ENCODE measurements around the gene ALCAM. TPM values are rescaled to one million over a fixed set of nuclear protein-coding genes. Genes with fewer than 3 reads are reported as not detected.

Gene ALCAM
- total RNA-seq, 4 donors from 2014 or later = 23.9 to 45.2 (median 40.5) TPM

- H3K27me3 ChIP-seq = no peaks in the 10 kb centered on the region
- peaks cover 0 to 49% (median 0%) of the 10 kb centered on the region in 3 donors for H3K36me3 ChIP-seq
- DNase-seq (ENCODE audit: low spot score in 2 of 2) = no peak
- no peaks in the 10 kb centered on the region for H3K9me3 ChIP-seq
- H3K4me1 ChIP-seq = no peaks in the 10 kb centered on the region
- no peak for TF ChIP-seq EP300 (IDR thresholded peaks at IDR 0.05)
- no peak for TF ChIP-seq POLR2A (IDR thresholded peaks at IDR 0.05)
- TF ChIP-seq CTCF (IDR thresholded peaks at IDR 0.05) = no peak
- 77 to 79% methylated on average over 1 of the region's 1 CpG for WGBS, 2 donors
- H3K4me3 ChIP-seq = no peak overlapping the region
- no peak overlapping the region for H3K27ac ChIP-seq
Observed at GRCh38 chr3:105542282-105543019, 175.7 kb downstream of the ALCAM start.

GRCh38 chr3:105545051-105545450 lies 178.3 kb downstream of the ALCAM start:
- Histone ChIP-seq H3K27ac (no peak overlapping the region), H3K4me3 (no peak overlapping the region), H3K9me3 (no peaks in the 10 kb centered on the region), H3K36me3 (peaks cover 0 to 69% (median 0%) of the 10 kb centered on the region in 3 donors), H3K4me1 (no peaks in the 10 kb centered on the region), H3K27me3 (no peaks in the 10 kb centered on the region)
- WGBS, 2 donors = 92 to 97% methylated on average over 1 of the region's 1 CpG
- no peak for DNase-seq (ENCODE audit: low spot score in 2 of 2)
- TF ChIP-seq CTCF (IDR thresholded peaks at IDR 0.05) = no peak
- no peak for TF ChIP-seq POLR2A (IDR thresholded peaks at IDR 0.05)
- TF ChIP-seq EP300 (IDR thresholded peaks at IDR 0.05) = no peak

- Histone ChIP-seq H3K9me3 (no peaks in the 10 kb centered on the region), H3K4me1 (no peaks in the 10 kb centered on the region), H3K27me3 (no peaks in the 10 kb centered on the region), H3K4me3 (no peak overlapping the region), H3K27ac (no peak overlapping the region), H3K36me3 (peaks cover 0 to 61% (median 0%) of the 10 kb centered on the region in 3 donors)
- WGBS, 2 donors = 80 to 86% methylated on average over 3 of the region's 3 CpGs
- DNase-seq (ENCODE audit: low spot score in 2 of 2) = no peak
- TF ChIP-seq POLR2A (IDR thresholded peaks at IDR 0.05) = no peak
- TF ChIP-seq CTCF (IDR thresholded peaks at IDR 0.05) = no peak
- TF ChIP-seq EP300 (IDR thresholded peaks at IDR 0.05) = no peak
Observed at GRCh38 chr3:105553851-105554250, 187.1 kb downstream of the ALCAM start.

- Histone ChIP-seq H3K27ac (no peak overlapping the region), H3K36me3 (peaks cover 0 to 55% (median 0%) of the 10 kb centered on the region in 3 donors), H3K9me3 (no peaks in the 10 kb centered on the region), H3K4me1 (no peaks in the 10 kb centered on the region), H3K27me3 (no peaks in the 10 kb centered on the region), H3K4me3 (no peak overlapping the region)
- DNase-seq (ENCODE audit: low spot score in 2 of 2) = no peak
- no peak for TF ChIP-seq POLR2A (IDR thresholded peaks at IDR 0.05)
- no peak for TF ChIP-seq CTCF (IDR thresholded peaks at IDR 0.05)
- no peak for TF ChIP-seq EP300 (IDR thresholded peaks at IDR 0.05)
- 57 to 67% methylated on average over 2 of the region's 2 CpGs for WGBS, 2 donors
Observed at GRCh38 chr3:105555206-105555605, 188.5 kb downstream of the ALCAM start.

GRCh38 chr3:105559856-105560255 lies 193.1 kb downstream of the ALCAM start:
- DNase-seq (ENCODE audit: low spot score in 2 of 2) = no peak
- Histone ChIP-seq H3K9me3 (no peaks in the 10 kb centered on the region), H3K36me3 (peaks cover 0 to 27% (median 0%) of the 10 kb centered on the region in 3 donors), H3K27me3 (no peaks in the 10 kb centered on the region), H3K4me3 (no peak overlapping the region), H3K4me1 (no peaks in the 10 kb centered on the region), H3K27ac (no peak overlapping the region)
- no peak for TF ChIP-seq POLR2A (IDR thresholded peaks at IDR 0.05)
- TF ChIP-seq CTCF (IDR thresholded peaks at IDR 0.05) = no peak
- TF ChIP-seq EP300 (IDR thresholded peaks at IDR 0.05) = no peak
- WGBS, 2 donors = 75 to 78% methylated on average over 1 of the region's 1 CpG
